Choroid plexus epithelial cell (primary cell): ENCODE measurements around the gene GALNT8.
"Not testable (repeated sequence)": the region's sequence is repeated elsewhere in the genome, so short reads cannot be mapped to it uniquely, and the experiment has no call there.

Experiments used
- DNase-seq: peaks from one replicate; pipeline ENCODE4 v3.0.0-alpha.2; 2010; ENCODE audit warnings: low read depth
- H3K4me3 ChIP-seq: 2 replicates; pipeline ENCODE4 v1.5.1; 2011; ENCODE audit warnings: low read depth, mild to moderate bottlenecking, control low read depth, low read length, moderate library complexity
- TF ChIP-seq, protein P1 (sequence below): conservative IDR thresholded peaks from 2 replicates; pipeline ENCODE4 v1.5.1; 2011; ENCODE audit warnings: low read depth, mild to moderate bottlenecking, control low read depth, inconsistent platforms, low read length, moderate library complexity

Gene GALNT8

GRCh38 chr12:4720637-4720995, 416 bp downstream of the GALNT8 start:
- no peak for DNase-seq
- no peak overlapping the region for H3K4me3 ChIP-seq
- TF ChIP-seq, protein P1, sequence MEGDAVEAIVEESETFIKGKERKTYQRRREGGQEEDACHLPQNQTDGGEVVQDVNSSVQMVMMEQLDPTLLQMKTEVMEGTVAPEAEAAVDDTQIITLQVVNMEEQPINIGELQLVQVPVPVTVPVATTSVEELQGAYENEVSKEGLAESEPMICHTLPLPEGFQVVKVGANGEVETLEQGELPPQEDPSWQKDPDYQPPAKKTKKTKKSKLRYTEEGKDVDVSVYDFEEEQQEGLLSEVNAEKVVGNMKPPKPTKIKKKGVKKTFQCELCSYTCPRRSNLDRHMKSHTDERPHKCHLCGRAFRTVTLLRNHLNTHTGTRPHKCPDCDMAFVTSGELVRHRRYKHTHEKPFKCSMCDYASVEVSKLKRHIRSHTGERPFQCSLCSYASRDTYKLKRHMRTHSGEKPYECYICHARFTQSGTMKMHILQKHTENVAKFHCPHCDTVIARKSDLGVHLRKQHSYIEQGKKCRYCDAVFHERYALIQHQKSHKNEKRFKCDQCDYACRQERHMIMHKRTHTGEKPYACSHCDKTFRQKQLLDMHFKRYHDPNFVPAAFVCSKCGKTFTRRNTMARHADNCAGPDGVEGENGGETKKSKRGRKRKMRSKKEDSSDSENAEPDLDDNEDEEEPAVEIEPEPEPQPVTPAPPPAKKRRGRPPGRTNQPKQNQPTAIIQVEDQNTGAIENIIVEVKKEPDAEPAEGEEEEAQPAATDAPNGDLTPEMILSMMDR: no peak

GRCh38 chr12:4721587-4721986, 1.4 kb downstream of the GALNT8 start:
- H3K4me3 ChIP-seq, DNase-seq: not testable (repeated sequence)

GRCh38 chr12:4723226-4723625, 3.0 kb downstream of the GALNT8 start:
- TF ChIP-seq, protein P1: no peak
- no peak overlapping the region for H3K4me3 ChIP-seq
- DNase-seq: no peak

GRCh38 chr12:4725057-4725456, 4.9 kb downstream of the GALNT8 start:
- TF ChIP-seq, protein P1: no peak
- H3K4me3 ChIP-seq: no peak overlapping the region
- DNase-seq: no peak

DNA sequence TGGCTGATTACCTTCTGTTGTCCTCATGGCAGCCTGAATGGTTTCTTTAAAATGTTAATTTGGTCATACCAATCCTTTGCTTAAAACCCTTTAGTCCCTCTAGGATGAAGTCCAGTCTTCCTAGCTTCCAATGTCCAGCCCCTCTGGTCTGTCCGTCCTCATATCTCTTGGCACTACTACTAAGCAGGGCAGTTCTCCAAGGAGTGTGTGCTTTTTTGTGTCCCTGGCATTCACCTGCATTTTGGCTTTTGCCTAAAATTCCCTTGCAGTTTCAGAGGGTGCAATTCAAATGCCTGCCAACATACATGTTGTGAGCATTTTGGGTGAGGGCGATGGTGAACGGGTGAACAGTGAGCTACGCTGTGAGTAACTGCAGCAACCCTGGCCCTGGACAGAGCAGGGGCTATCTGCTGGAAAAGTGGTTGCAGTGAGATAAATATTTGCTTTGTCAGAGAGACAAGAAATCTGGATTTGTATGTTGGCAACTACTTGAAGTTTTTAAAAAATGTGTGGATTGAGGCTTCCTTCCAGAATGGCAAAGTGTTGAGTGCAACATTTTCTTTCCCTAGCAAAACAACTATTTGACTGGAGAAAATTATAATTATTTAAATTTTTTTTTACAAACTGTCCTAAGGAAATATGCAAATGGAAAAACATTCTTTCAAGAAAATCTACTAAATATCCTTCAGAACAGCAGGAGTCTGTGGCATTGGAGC, 14.6 kb downstream of the GALNT8 start:
- DNase-seq: no peak
- TF ChIP-seq, protein P1: no peak
- H3K4me3 ChIP-seq: no peak overlapping the region

DNA sequence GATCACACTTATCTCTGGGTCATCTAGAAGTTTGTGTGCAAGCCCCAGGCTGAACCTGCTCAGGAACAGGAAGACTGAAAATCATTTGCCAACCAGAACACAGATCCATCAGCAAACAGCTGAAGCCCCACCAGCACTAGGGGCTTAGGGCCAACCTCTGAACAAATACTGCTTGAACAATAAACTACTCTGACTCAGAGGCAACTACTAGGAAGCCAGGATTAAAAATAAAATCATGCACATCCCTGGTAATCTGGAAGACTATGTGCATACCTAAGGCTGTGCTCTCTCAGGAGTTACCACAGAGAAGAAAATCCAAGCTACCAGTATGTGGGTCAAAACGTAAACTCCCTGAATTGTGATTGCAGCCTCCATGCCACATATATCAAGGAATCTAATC, 15.9 kb downstream of the GALNT8 start:
- H3K4me3 ChIP-seq: no peak overlapping the region
- DNase-seq: no peak
- TF ChIP-seq, protein P1: no peak

DNA sequence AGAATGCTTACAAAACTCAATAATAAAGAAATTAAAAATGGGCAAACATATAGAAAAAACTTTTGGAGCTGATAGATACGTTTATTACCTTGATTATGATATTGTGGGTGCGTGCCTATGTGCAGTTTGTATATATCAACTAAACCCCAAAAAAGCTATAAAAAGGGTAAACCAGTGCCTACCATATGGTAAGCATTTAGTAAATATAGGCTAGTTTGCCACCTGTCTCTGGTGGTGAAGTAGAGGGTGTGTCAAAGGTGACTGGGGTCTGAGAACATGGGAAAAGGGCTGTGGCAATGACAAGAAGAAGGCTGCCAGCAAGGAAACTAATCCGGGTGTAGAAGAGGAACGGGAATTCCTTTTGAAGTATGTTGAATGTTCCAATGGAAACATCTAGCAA, 18.3 kb downstream of the GALNT8 start:
- no peak for DNase-seq
- TF ChIP-seq, protein P1: no peak
- H3K4me3 ChIP-seq: no peak overlapping the region
